Measurements from ENCODE around the gene SNX3.

DNA sequence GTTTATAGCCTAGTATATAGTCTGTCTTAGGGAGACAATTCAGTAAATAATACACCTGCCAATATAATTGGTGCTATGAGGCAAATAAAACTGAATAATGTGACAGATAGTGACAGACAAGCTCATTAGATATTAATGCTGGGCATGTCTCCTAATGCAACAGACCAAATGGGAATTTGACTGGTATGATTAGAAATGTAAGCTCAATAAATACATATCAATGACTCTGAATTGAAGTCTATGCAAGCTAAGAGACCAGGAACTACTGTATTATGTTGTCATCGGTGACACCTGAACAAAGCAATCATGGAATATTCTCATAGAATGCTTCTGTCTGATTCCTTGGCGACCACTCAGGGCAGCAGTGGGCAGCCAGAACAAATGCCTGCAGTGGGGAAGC, 2.5 kb upstream of the SNX3 start:
- TF ChIP-seq EZH2phosphoT487 (IDR thresholded peaks at IDR 0.05; ENCODE audit: low read depth, severe bottlenecking, unreplicated experiment) (no peak), EZH2 (IDR thresholded peaks at IDR 0.05; ENCODE audit: borderline replicate concordance) (no peak)
- TF ChIP-seq, protein P1, sequence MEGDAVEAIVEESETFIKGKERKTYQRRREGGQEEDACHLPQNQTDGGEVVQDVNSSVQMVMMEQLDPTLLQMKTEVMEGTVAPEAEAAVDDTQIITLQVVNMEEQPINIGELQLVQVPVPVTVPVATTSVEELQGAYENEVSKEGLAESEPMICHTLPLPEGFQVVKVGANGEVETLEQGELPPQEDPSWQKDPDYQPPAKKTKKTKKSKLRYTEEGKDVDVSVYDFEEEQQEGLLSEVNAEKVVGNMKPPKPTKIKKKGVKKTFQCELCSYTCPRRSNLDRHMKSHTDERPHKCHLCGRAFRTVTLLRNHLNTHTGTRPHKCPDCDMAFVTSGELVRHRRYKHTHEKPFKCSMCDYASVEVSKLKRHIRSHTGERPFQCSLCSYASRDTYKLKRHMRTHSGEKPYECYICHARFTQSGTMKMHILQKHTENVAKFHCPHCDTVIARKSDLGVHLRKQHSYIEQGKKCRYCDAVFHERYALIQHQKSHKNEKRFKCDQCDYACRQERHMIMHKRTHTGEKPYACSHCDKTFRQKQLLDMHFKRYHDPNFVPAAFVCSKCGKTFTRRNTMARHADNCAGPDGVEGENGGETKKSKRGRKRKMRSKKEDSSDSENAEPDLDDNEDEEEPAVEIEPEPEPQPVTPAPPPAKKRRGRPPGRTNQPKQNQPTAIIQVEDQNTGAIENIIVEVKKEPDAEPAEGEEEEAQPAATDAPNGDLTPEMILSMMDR (IDR thresholded peaks at IDR 0.05; ENCODE audit: poor library complexity), result no peak
